ENCODE measurements around the gene LRRC2.
A peak's percentile ranks its signal among the peaks of the same experiment; 100 is the strongest.
"Not testable (repeated sequence)": the region's sequence is repeated elsewhere in the genome, so short reads cannot be mapped to it uniquely, and the experiment has no call there.

LRRC2 gene

DNA sequence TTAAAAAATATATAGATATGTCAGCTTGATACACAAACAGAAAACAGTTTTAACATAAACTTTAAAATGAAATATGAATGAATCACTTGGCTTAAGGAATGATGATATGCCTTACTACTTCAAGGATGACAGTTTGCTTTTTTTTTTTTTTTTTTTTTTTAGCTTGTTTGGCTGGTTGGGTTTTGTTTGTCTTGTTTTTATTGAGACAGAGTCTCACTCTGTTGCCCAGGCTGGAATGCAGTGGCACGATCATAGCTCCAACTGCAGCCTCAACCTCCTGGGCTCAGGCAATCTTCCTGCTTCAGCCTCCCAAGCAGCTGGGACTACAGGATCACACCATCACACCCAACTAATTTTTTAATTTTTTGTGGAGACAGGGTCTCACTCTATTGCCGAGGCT, 14.5 kb downstream of the LRRC2 start:
- DNase-seq, result no peak

DNA sequence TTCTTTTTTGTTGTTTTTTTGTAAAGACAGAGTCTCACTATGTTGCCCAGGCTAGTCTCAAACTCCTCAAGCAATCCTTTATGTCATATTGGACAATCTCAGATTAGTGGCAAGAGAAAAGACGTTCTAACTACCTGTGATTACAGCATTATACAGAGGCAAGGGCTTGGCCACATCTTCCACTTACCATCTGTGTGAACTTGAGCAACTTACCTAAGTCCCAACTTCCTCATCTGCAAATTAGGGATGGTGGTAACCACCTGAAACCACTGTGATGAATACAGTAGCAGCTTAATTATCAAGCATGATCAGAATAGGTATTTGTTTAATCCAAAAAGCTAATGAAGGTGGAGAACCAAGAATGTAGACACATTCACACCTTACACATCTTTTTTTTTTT, 16.1 kb downstream of the LRRC2 start:
- DNase-seq, result no peak

DNA sequence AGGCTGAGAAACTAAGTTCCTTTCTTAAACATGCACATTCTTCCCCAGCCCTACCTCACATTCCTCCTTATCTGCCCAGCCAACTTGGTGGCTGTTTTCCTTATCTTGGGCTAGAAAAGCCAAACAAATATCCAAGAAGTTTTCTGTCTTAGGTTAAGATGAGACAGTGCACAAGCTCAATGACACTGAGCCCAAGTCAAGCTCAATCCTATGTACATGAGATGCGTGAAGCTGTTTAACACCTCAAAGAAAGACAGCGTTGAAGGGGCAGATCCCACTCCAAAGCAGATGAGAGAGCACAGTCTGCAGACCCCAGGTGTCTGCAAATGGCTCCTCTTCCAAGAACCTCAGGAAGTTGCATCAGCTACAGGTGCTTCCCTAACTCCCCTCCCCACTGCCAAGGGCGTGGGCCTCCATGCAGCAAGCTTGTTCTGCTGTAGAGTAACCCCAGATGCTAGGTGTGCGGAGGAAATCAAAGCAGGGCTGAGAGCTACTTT, 16.6 kb downstream of the LRRC2 start:
- DNase-seq, result no peak

DNA sequence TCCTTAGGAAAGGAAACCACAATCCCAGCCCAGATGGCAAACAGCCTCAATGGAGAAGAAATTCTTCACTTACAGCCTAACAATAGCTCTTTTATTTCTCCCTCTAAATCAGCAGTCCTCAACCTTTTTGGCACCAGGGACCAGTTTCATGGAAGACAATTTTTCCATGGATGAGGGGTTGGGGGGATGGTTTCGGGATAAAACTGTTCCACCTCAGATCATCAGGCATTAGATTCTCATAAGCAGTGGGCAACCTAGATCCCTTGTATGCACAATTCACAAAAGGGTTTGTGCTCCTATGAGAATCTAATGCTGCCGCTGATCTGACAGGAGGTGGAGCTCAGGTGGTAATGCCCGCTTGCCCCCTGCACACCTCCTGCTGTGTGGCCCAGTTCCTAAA, 17.5 kb downstream of the LRRC2 start:
- DNase-seq, result not testable (repeated sequence)

- DNase-seq, result no peak
Observed at GRCh38 chr3:46546896-46547440, 19.1 kb downstream of the LRRC2 start.

DNA sequence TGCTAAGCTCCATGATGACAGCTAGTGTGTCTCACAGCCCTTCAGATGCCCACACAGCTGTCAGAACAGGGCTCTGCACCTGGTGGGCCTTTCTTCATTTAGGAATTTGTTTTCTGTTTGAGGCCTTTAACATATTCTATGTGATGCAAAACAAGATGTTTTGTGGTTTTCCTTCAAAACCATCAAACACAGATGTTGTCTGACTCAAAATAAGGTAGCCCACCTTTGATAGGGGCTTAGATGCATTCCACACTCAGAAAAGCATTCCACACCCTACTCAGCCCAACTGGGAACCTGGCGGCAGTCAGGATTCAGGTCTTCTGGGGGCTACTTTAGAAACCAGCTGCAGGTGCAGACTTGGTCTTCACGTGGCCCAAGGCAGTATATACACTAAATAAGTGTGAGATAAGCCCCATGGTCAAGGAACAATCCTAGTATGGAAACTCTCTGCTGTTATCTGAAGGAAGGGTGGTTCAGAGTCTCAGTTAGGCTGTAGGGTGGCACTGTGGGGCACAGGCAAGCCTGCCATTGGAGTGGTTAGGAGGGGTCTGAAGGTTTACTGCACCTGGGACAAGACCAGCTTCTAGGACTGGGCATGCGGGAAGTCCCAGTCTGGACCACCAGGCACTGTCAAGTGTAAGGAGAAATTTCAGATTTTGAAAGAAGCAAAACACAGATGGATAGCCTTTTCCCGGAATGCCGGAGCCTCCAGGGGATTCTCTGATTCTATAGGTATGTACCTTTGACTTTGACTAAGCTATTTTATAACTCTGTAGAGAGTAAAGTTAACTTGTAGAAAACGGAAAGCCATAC, 20.1 kb downstream of the LRRC2 start:
- no peak for DNase-seq

GRCh38 chr3:46544771-46545503, 21.2 kb downstream of the LRRC2 start:
- no peak for DNase-seq

GRCh38 chr3:46542801-46543201, 23.3 kb downstream of the LRRC2 start:
- DNase-seq, result no peak

- no peak for DNase-seq
Observed at GRCh38 chr3:46542344-46542743, 23.8 kb downstream of the LRRC2 start.

DNA sequence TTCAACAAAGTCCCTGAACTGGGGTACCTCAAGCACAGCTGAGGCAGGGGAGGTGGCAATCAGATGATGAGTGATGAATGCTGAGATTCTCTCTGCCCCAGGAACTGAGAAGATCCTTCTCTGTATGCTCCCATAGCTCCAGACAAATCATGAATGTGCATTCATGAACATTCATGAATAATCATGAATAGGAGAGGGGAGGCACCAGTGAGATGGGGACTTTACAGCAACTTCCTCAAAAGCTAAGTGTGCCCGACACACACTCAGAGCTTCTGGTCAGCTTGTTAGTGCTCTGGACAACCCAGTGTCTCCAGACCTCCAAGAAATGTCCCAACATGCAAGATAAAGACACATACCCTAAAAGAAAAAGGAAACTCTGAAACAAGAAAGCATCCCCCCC, 24.3 kb downstream of the LRRC2 start:
- DNase-seq, result no peak

- DNase-seq, result no peak
Observed at GRCh38 chr3:46540550-46540949, 25.6 kb downstream of the LRRC2 start.

GRCh38 chr3:46539443-46540005, 26.6 kb downstream of the LRRC2 start:
- no peak for DNase-seq

GRCh38 chr3:46538803-46539442, 27.2 kb downstream of the LRRC2 start:
- peak; percentile 70 for DNase-seq

DNA sequence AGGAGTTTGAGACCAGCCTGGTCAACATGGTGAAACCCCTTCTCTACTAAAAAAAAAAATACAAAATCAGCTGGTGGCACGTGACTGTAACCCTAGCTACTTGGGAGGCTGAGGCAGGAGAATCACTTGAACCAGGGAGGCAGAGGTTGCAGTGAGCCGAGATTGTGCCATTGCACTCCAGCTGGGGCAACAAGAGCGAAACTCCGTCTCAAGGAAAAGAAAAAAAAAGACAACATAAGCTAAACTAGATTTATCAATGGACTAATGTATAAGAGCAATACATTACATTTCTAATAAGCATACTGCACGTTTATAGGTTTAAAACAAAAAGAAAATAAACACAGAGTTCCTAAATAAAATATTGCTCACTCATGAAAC, 27.7 kb downstream of the LRRC2 start:
- DNase-seq, result not testable (repeated sequence)

DNA sequence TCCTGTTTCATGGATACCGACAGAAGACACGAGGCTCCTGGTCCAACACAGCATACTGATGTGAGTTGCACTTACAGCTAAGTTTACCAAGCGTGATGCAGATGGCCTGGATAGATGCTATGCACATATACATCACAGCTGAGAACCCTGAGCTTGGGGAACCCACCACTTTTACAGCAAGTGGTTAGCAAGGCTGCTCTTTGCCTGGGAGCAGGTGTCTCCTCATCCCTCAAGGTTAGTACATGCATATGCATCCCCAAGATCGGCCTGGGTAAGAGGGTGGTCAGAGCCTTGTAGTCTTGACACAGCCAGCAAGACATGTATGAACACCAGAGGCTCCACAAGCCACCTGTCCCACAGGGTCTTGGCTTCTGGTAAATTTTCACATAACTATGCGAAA, 28.3 kb downstream of the LRRC2 start:
- DNase-seq, result no peak

DNA sequence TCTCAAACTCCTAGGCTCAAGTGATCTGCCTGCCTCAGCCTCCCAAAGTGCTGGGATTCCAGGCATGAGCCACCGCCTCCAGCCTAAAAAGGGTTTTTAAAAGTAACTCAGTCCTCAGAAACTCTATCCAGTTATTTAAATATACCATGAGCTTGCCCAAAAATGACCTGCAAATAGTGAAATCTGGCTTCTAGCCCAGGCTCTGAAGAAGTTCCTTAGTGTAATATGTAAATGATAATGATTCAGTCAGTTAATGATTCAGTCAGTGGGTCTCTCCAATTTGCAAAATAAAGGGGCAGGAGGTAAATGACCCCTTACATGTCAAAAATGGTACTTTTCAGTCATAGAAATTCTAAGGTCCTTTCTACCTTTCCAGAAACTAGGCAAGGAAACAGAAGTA, 28.8 kb downstream of the LRRC2 start:
- no peak for DNase-seq

DNA sequence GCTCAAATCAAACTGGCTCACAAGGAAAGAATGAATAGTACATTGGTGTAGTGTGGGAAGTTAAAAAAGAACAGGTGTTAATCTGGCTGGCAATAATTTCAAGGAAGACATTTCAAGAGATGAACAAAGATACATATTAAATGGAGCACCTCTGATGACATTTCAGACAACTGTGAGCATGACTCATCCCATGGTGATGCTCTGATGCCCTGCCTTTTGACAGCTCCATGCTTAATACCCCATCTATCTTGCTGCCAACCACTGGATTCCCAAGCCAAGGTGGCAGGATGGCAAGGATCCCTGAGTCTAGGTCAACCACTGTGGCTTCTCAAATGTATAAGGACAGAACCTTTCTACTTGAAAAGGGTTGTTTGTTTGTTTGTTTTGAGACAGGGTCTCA, 29.3 kb downstream of the LRRC2 start:
- no peak for DNase-seq

- DNase-seq, result no peak
Observed at GRCh38 chr3:46535746-46536145, 30.4 kb downstream of the LRRC2 start.

GRCh38 chr3:46533091-46533490, 33.0 kb downstream of the LRRC2 start:
- DNase-seq, result no peak

DNA sequence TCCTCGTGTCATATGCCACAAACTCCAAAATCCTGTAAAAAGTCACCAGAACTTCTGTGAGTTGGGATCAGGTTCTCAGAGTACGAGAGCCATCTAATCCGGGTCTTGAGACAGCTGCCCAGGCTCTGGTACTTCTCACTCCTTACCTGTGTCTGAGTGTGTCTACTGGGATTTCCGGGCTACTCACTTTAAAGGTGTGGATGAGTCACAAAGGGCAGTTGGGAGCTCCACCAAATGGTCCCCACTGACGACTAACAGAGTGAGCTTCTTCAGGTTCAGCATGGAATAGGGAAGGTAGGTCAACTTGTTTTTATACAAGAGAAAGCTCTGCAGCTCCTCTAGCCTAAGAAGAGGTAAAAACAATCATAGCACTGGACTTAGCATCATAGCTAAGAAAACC, 38.9 kb downstream of the LRRC2 start:
- no peak for DNase-seq

DNA sequence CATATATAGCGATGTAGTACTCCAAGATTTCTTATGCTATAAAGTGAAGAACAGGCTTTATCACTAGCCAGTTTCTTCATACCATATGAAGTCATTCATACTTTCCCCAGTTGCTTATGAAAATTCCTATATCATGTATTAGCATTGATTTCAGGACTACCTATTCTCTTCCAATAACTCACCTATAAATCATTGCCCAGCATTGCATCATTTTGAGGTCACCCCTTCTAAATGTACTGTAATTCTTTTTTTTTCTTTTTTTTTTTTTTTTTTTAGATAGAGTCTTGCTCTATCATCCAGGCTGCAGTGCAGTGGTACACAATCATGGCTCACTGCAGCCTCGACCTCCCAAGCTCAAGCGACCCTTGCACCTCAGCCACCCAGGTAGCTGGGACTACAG, 41.3 kb downstream of the LRRC2 start:
- DNase-seq, result no peak

DNA sequence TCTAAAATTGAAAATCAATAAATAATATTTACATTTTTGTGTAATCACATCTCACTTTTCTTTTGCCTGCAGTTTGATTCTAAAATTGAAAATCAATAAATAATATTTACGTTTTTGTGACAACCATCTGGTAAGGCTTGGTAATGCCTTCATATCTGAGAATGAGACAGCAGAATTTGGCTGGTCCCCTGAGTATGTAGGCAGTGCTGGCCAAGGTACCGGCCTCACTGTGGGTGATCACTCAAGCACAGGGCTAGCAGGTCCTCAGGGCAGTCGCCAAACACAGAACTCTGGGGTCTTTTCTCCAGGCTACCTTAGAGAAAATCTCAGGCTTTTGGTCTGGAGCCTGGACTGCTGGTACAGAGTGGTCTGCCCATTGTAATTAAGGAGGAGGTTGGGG, 42.1 kb downstream of the LRRC2 start:
- DNase-seq, result no peak

GRCh38 chr3:46523556-46523955, 42.5 kb downstream of the LRRC2 start:
- DNase-seq, result no peak

Data from activated naive CD4-positive, alpha-beta T cell treated with Interleukin-2 at 50 U/mL for 16 hours (primary cell).